Upper lobe of left lung (tissue), 6 donors: Measurements from ENCODE around the gene BLM. TPM values are rescaled to one million over a fixed set of nuclear protein-coding genes. Genes with fewer than 3 reads are reported as not detected.

Experiments
- ATAC-seq, 2 donors: fragments of 200-7000 bp; cut with Tn5 transposase; one replicate each; pipeline ENCODE4 v1.9.1; 2022; ENCODE audit warnings: mild to moderate bottlenecking in 2 of 2, moderate library complexity in 2 of 2; ENCODE audit not compliant: low FRiP score in 2 of 2
- DNase-seq, 2 donors: peaks; one replicate each; pipeline ENCODE4 v3.0.0-alpha.2; 2019 to 2020
- H3K27ac ChIP-seq, 4 donors: fragments of 200-600 bp; sonication (generic); one replicate each; pipeline ENCODE4 v1.5.1; 2016 to 2019
- H3K27me3 ChIP-seq, 4 donors: fragments of 200-600 bp; sonication (generic); one replicate each; pipeline ENCODE4 v1.5.1; 2017 to 2019
- H3K36me3 ChIP-seq, 4 donors: fragments of 200-600 bp; sonication (generic); one replicate each; pipeline ENCODE4 v1.5.1; 2016 to 2019
- H3K4me1 ChIP-seq, 4 donors: fragments of 200-600 bp; sonication (generic); one replicate each; pipeline ENCODE4 v1.5.1; 2018 to 2019
- H3K4me3 ChIP-seq, 4 donors: fragments of 200-600 bp; sonication (generic); one replicate each; pipeline ENCODE4 v1.5.1; 2017 to 2019; ENCODE audit warnings: mild to moderate bottlenecking in 2 of 4, moderate library complexity in 1 of 4
- H3K9me3 ChIP-seq, 4 donors: fragments of 200-600 bp; sonication (generic); one replicate each; pipeline ENCODE4 v1.5.1; 2018 to 2019
- CTCF ChIP-seq, 6 experiments: fragments of 450-650 bp in 4 of 6; fragments of 200-600 bp in 2 of 6; sonication (generic) in 2 of 6; IDR thresholded peaks; one replicate each; pipeline ENCODE4 v1.5.1; 2016 to 2019; ENCODE audit warnings: antibody characterized with exemption in 6 of 6
- EP300 ChIP-seq, 4 donors: sonication (generic); formaldehyde crosslinking; IDR thresholded peaks; one replicate each; pipeline ENCODE4 v1.5.1; 2017; ENCODE audit warnings: antibody characterized with exemption in 4 of 4, control low read depth in 2 of 4
- POLR2A ChIP-seq, 4 donors: fragments of 450-650 bp; IDR thresholded peaks; one replicate each; pipeline ENCODE4 v1.5.1; 2016 to 2017; ENCODE audit warnings: antibody characterized with exemption in 4 of 4, mild to moderate bottlenecking in 2 of 4
- POLR2AphosphoS5 ChIP-seq, 2 donors: sonication (generic); formaldehyde crosslinking; IDR thresholded peaks; one replicate each; pipeline ENCODE4 v1.5.1; 2017; ENCODE audit warnings: antibody characterized with exemption in 2 of 2
- WGBS, 2 donors: methylation state at CpG; one replicate each; pipeline ENCODE4 v1.1.5; 2017 to 2018; 5-methylcytosine and 5-hydroxymethylcytosine counted together
- total RNA-seq, 6 donors: library from RNA; depleted of rRNA in 4 of 6; stranded (reverse); fragments of >200 nt in 4 of 6; gene quantifications; one replicate each; pipeline versions ENCODE4 v1.1.0 to v1.2.1, GENCODE V29; 2016 to 2021
- donor health status: DM: no; HTN: no; CAD: no; lungs with moderate emphysema.
- donor health status: DM: no; HTN: yes; CAD: no; lungs with severe emphysema.

Gene BLM
- total RNA-seq, 6 donors from 2014 or later, result 0.76 to 31.4 (median 2.6) TPM

GRCh38 chr15:90829126-90829525 is 112.0 kb downstream of the BLM start:
- DNase-seq (no peak), ATAC-seq (no peak)
- Histone ChIP-seq H3K27ac (peak overlapping the region; percentile 83 to 88 (median 86)), H3K4me1 (peaks cover 13 to 16% (median 14%) of the 10 kb centered on the region in 4 donors), H3K36me3 (no peaks in the 10 kb centered on the region), H3K27me3 (no peaks in the 10 kb centered on the region), H3K4me3 (no peak overlapping the region), H3K9me3 (no peaks in the 10 kb centered on the region)
- WGBS, 2 donors, result 86 to 92% methylated on average over 5 to 6 of the region's 6 CpGs
- no peak for TF ChIP-seq EP300 (IDR thresholded peaks at IDR 0.05)

GRCh38 chr15:90829942-90830440 is 112.8 kb downstream of the BLM start:
- ATAC-seq, result peak; percentile 67 to 84

GRCh38 chr15:90834626-90835025 is 117.5 kb downstream of the BLM start:
- DNase-seq (no peak), ATAC-seq (no peak)
- H3K36me3 ChIP-seq, result no peaks in the 10 kb centered on the region
- TF ChIP-seq EP300 (IDR thresholded peaks at IDR 0.05), result no peak
- TF ChIP-seq POLR2A (IDR thresholded peaks at IDR 0.05), result no peak
- TF ChIP-seq POLR2AphosphoS5 (IDR thresholded peaks at IDR 0.05), result no peak
- no peak for TF ChIP-seq CTCF (IDR thresholded peaks at IDR 0.05)
- no peaks in the 10 kb centered on the region for H3K27me3 ChIP-seq
- peaks cover 10 to 45% (median 20%) of the 10 kb centered on the region in 4 donors for H3K4me1 ChIP-seq
- 67 to 72% methylated on average over 5 of the region's 5 CpGs for WGBS, 2 donors
- no peak overlapping the region for H3K27ac ChIP-seq
- no peaks in the 10 kb centered on the region for H3K9me3 ChIP-seq
- H3K4me3 ChIP-seq, result no peak overlapping the region

More at GRCh38 chr15:90829942-90830440, 112.8 kb downstream of the BLM start:
- H3K27ac ChIP-seq, result peak overlapping the region; percentile 83 to 88 (median 86)
- no peaks in the 10 kb centered on the region for H3K9me3 ChIP-seq
- DNase-seq, result peak in 1 of 2 donors; percentile 80
- TF ChIP-seq EP300 (IDR thresholded peaks at IDR 0.05), result peak; percentile 85 to 99 (median 98)
- TF ChIP-seq CTCF (IDR thresholded peaks at IDR 0.05), result no peak
- peak in 1 of 4 donors; percentile 65 for TF ChIP-seq POLR2A (IDR thresholded peaks at IDR 0.05)
- TF ChIP-seq POLR2AphosphoS5 (IDR thresholded peaks at IDR 0.05), result peak; percentile 71 to 97
- 23 to 34% methylated on average over 14 of the region's 15 CpGs for WGBS, 2 donors
- peaks cover 13 to 16% (median 14%) of the 10 kb centered on the region in 4 donors for H3K4me1 ChIP-seq
- H3K27me3 ChIP-seq, result no peaks in the 10 kb centered on the region
- H3K4me3 ChIP-seq, result no peak overlapping the region
- H3K36me3 ChIP-seq, result no peaks in the 10 kb centered on the region

GRCh38 chr15:90836296-90836871 is 119.2 kb downstream of the BLM start:
- Histone ChIP-seq H3K27me3 (no peaks in the 10 kb centered on the region), H3K4me1 (peaks cover 2 to 37% (median 15%) of the 10 kb centered on the region in 4 donors), H3K27ac (no peak overlapping the region), H3K4me3 (no peak overlapping the region), H3K9me3 (no peaks in the 10 kb centered on the region), H3K36me3 (no peaks in the 10 kb centered on the region)
- DNase-seq, result no peak
- ATAC-seq, result no peak
- 60 to 64% methylated on average over 7 of the region's 7 CpGs for WGBS, 2 donors
- TF ChIP-seq POLR2AphosphoS5 (IDR thresholded peaks at IDR 0.05), result peak in 1 of 2 donors; percentile 15
- TF ChIP-seq EP300 (IDR thresholded peaks at IDR 0.05), result peak in 2 of 4 donors; percentile 25 to 46
- TF ChIP-seq POLR2A (IDR thresholded peaks at IDR 0.05), result no peak
- TF ChIP-seq CTCF (IDR thresholded peaks at IDR 0.05), result no peak

GRCh38 chr15:90837094-90837493 is 119.9 kb downstream of the BLM start:
- no peak for DNase-seq
- WGBS, 2 donors, result 89 to 92% methylated on average over 11 of the region's 11 CpGs
- no peaks in the 10 kb centered on the region for H3K36me3 ChIP-seq
- TF ChIP-seq POLR2AphosphoS5 (IDR thresholded peaks at IDR 0.05) (no peak), POLR2A (IDR thresholded peaks at IDR 0.05) (no peak), CTCF (IDR thresholded peaks at IDR 0.05) (no peak), EP300 (IDR thresholded peaks at IDR 0.05) (no peak)
- ATAC-seq, result no peak
- H3K9me3 ChIP-seq, result no peaks in the 10 kb centered on the region
- no peak overlapping the region for H3K4me3 ChIP-seq
- no peaks in the 10 kb centered on the region for H3K27me3 ChIP-seq
- peaks cover 2 to 37% (median 15%) of the 10 kb centered on the region in 4 donors for H3K4me1 ChIP-seq
- H3K27ac ChIP-seq, result no peak overlapping the region
